IMR-90 (cell line): Measurements from ENCODE around the gene PERM1.

Experiments used
- BHLHE40 ChIP-seq: fragments of 150-350 bp; IDR thresholded peaks from 2 replicates; pipeline ENCODE4 v1.6.1; 2016; ENCODE audit warnings: mild to moderate bottlenecking, low read depth, low read length
- CEBPB ChIP-seq: IDR thresholded peaks from 2 replicates; pipeline ENCODE4 v1.6.1; 2012; ENCODE audit warnings: low read depth, low read length, improper control_type of control experiment
- CHD1 ChIP-seq: IDR thresholded peaks from 2 replicates; pipeline ENCODE4 v1.6.1; 2012; ENCODE audit warnings: low read depth, low read length, improper control_type of control experiment
- CTCF ChIP-seq: conservative IDR thresholded peaks from 2 replicates; pipeline ENCODE4 v1.5.1; 2012; ENCODE audit warnings: mild to moderate bottlenecking, low read depth, low read length, improper control_type of control experiment
- MAFK ChIP-seq: IDR thresholded peaks from 2 replicates; pipeline ENCODE4 v1.6.1; 2012; ENCODE audit warnings: low read depth, low read length, improper control_type of control experiment
- MAZ ChIP-seq: IDR thresholded peaks from 2 replicates; pipeline ENCODE4 v1.6.1; 2012; ENCODE audit warnings: low read depth, mild to moderate bottlenecking, low read length, improper control_type of control experiment, moderate library complexity, borderline replicate concordance
- NFE2L2 ChIP-seq: fragments of 150-350 bp; IDR thresholded peaks from 2 replicates; pipeline ENCODE4 v1.6.1; 2016; ENCODE audit warnings: low read depth, mild to moderate bottlenecking, low read length
- POLR2A ChIP-seq: IDR thresholded peaks from 2 replicates; pipeline ENCODE4 v1.6.1; 2012; ENCODE audit warnings: mild to moderate bottlenecking, low read depth, low read length
- RAD21 ChIP-seq: IDR thresholded peaks from 2 replicates; pipeline ENCODE4 v1.6.1; 2012; ENCODE audit warnings: low read length, improper control_type of control experiment
- RCOR1 ChIP-seq: IDR thresholded peaks from 2 replicates; pipeline ENCODE4 v1.6.1; 2012; ENCODE audit warnings: mild to moderate bottlenecking, low read length, improper control_type of control experiment; ENCODE audit not compliant: insufficient replicate concordance
- SMC3 ChIP-seq: fragments of 150-350 bp; IDR thresholded peaks from 2 replicates; pipeline ENCODE4 v1.6.1; 2016; ENCODE audit warnings: low read depth, mild to moderate bottlenecking, antibody characterized with exemption, low read length, moderate library complexity
- USF2 ChIP-seq: fragments of 150-350 bp; IDR thresholded peaks from 2 replicates; pipeline ENCODE4 v1.6.1; 2017; ENCODE audit warnings: mild to moderate bottlenecking, antibody characterized with exemption, low read length, low read depth

- no peak for TF ChIP-seq CTCF
- no peak for TF ChIP-seq CEBPB
- TF ChIP-seq USF2 = no peak
- no peak for TF ChIP-seq SMC3
- TF ChIP-seq POLR2A = no peak
- TF ChIP-seq MAZ = no peak
- TF ChIP-seq RCOR1 = no peak
- no peak for TF ChIP-seq CHD1
- no peak for TF ChIP-seq BHLHE40
- TF ChIP-seq RAD21 = no peak
- no peak for TF ChIP-seq NFE2L2
- no peak for TF ChIP-seq MAFK
Observed at GRCh38 chr1:950268-950667, 31.6 kb downstream of the PERM1 start.
